HepG2 (cell line): ENCODE data around the gene HOXA11. TPM values are rescaled to one million over a fixed set of nuclear protein-coding genes. Genes with fewer than 3 reads are reported as not detected.

Experiments used
- ATAC-seq: fragments of 200-7000 bp; cut with Tn5 transposase; 3 replicates; pipeline ENCODE4 v1.9.1; 2020; ENCODE audit warnings: mild to moderate bottlenecking, moderate library complexity
- BruUV-seq: library from RNA; stranded (reverse); fragments of 400-500 nt; replicated peaks from 2 replicates; lab custom pipeline; 2021; lab: Mats Ljungman, UMichigan
- CTCF ChIA-PET: fragments of 300-600 bp; formaldehyde crosslinking; extraction: SDS; loops from one replicate; lab custom pipeline; 2021; ENCODE audit warnings: low total read pairs, inconsistent platforms, low intra/inter-chr PET ratio; lab: Yijun Ruan, JAX
- POLR2A ChIA-PET: fragments of 350-600 bp; sonication (Branson Sonifier 250); formaldehyde crosslinking; loops from one replicate; lab custom pipeline; 2020; ENCODE audit warnings: antibody characterized with exemption, inconsistent platforms; lab: Yijun Ruan, JAX
- DNase-seq: peaks from one replicate; pipeline ENCODE4 v3.0.0-alpha.2; 2015; ENCODE audit warnings: low spot score
- FAIRE-seq: peaks from 3 replicates; lab custom pipeline; 2011; peaks lifted over from hg19 to GRCh38; lab: Jason Lieb, UNC
- H2AFZ ChIP-seq: one replicate; pipeline ENCODE4 v1.6.1; 2011; ENCODE audit warnings: low read length, inconsistent platforms
- H3K27ac ChIP-seq: fragments of 300-600 bp; 3 replicates; pipeline ENCODE4 v1.8.0; 2011; ENCODE audit warnings: mixed run types, mild to moderate bottlenecking, mixed read lengths, low read length, inconsistent platforms; ENCODE audit not compliant: insufficient read depth; ENCODE audit errors: extremely low read length
- H3K27me3 ChIP-seq, 2 experiments: fragments of 200-600 bp in 1 of 2; 2 replicates in 1 of 2; 3 replicates in 1 of 2; pipeline versions ENCODE4 v1.6.0 to v1.8.0; 2011; ENCODE audit warnings: low read length in 2 of 2, mild to moderate bottlenecking in 2 of 2, moderate library complexity in 2 of 2, inconsistent platforms in 1 of 2; ENCODE audit not compliant: insufficient read depth in 2 of 2, control insufficient read depth in 1 of 2
- H3K36me3 ChIP-seq, 2 experiments: fragments of 200-600 bp in 1 of 2; replicated peaks in 1 of 2; 2 replicates in 1 of 2; 3 replicates in 1 of 2; pipeline versions ENCODE4 v1.5.1 to v1.8.0; 2011; ENCODE audit warnings: low read length in 2 of 2, inconsistent platforms in 1 of 2; ENCODE audit not compliant: insufficient read depth in 2 of 2, control insufficient read depth in 1 of 2
- H3K4me1 ChIP-seq: 2 replicates; pipeline ENCODE4 v1.5.1; 2012; ENCODE audit warnings: low read length, inconsistent platforms; ENCODE audit not compliant: insufficient read depth
- H3K4me2 ChIP-seq: 2 replicates; pipeline ENCODE4 v1.6.0; 2011; ENCODE audit warnings: low read depth, low read length, inconsistent platforms
- H3K4me3 ChIP-seq, 3 experiments: fragments of 200-600 bp in 1 of 3; sonication (generic), shearing (Covaris generic) in 1 of 3; replicated peaks in 1 of 3; 2 replicates each; pipeline ENCODE4 v1.5.1; 2011 to 2016; ENCODE audit warnings: low read length in 3 of 3, inconsistent platforms in 2 of 3, low read depth in 2 of 3, mild to moderate bottlenecking in 2 of 3, control low read depth in 1 of 3, mixed read lengths in 1 of 3; ENCODE audit not compliant: insufficient read depth in 1 of 3
- H3K79me2 ChIP-seq: one replicate; pipeline ENCODE4 v1.6.1; 2011; ENCODE audit warnings: low read length, inconsistent platforms; ENCODE audit not compliant: insufficient read depth
- H3K9ac ChIP-seq: 2 replicates; pipeline ENCODE4 v1.6.0; 2011; ENCODE audit warnings: mild to moderate bottlenecking, low read depth, low read length, inconsistent platforms; ENCODE audit not compliant: insufficient read depth
- H3K9me3 ChIP-seq: 2 replicates; pipeline ENCODE4 v1.5.1; 2012; ENCODE audit warnings: mild to moderate bottlenecking, low read length
- H4K20me1 ChIP-seq: 2 replicates; pipeline ENCODE4 v1.6.0; 2011; ENCODE audit warnings: inconsistent platforms, mild to moderate bottlenecking, low read length, moderate library complexity; ENCODE audit not compliant: insufficient read depth
- ZNF567 ChIP-seq: sonication (generic); formaldehyde crosslinking; IDR thresholded peaks from 2 replicates; pipeline ENCODE4 v1.8.1; 2023; ENCODE audit warnings: mild to moderate bottlenecking, missing genetic modification reagents, borderline replicate concordance
- WGBS: methylation state at CpG from one replicate; pipeline ENCODE4 v1.1.6; 2017; ENCODE audit warnings: low lambda C conversion rate; 5-methylcytosine and 5-hydroxymethylcytosine counted together
- in situ Hi-C: cut with HindIII; loops from 2 replicates; pipeline ENCODE4 v1.10.0; 2017; ENCODE audit warnings: low pct_unique_long_range_greater_than_20kb; ENCODE audit not compliant: extremely low pct_ligation_motif_present
- intact Hi-C: fragments of 100-400 bp; cut with micrococcal nuclease; formaldehyde crosslinking; loops from one replicate; pipeline ENCODE4 v1.10.0; 2022; ENCODE audit not compliant: unreplicated experiment
- polyA plus RNA-seq, 8 experiments: library from polyadenylated mRNA; depleted of rRNA in 3 of 8; stranded (reverse) in 7 of 8; unstranded in 1 of 8; fragments of >200 nt; fragmentation: Illumina TruSeq in 4 of 8; extraction: Trizol in 4 of 8; gene quantifications; 2 replicates each; pipeline versions ENCODE4 v1.2.1 to v1.2.3, GENCODE V29; 2011 to 2016; ENCODE audit warnings: low read depth in 4 of 8, missing spikeins in 1 of 8, mixed read lengths in 1 of 8; ENCODE audit not compliant: insufficient read depth in 1 of 8
- total RNA-seq, 5 experiments: library from RNA; depleted of rRNA; stranded (reverse); fragments of >200 nt; fragmentation: Illumina TruSeq; extraction: Trizol; gene quantifications; 2 replicates each; pipeline ENCODE4 v1.2.3, GENCODE V29; 2016; ENCODE audit warnings: low read depth in 1 of 5
- TF ChIP-seq, protein P1 (sequence below): sonication (generic); formaldehyde crosslinking; IDR thresholded peaks from 2 replicates; pipeline ENCODE4 v1.5.1; 2020; ENCODE audit warnings: missing genetic modification reagents, mild to moderate bottlenecking, borderline replicate concordance
- TF ChIP-seq, protein P2 (sequence below): IDR thresholded peaks from 2 replicates; pipeline ENCODE4 v1.6.1; 2016; ENCODE audit warnings: missing genetic modification reagents, missing compliant biosample characterization

The HOXA11 gene
- total and polyA plus RNA-seq, 2 of the 13 experiments (the other 11 are each of a cell fraction or from before 2014, with no cell fraction given) = not detected

DNA sequence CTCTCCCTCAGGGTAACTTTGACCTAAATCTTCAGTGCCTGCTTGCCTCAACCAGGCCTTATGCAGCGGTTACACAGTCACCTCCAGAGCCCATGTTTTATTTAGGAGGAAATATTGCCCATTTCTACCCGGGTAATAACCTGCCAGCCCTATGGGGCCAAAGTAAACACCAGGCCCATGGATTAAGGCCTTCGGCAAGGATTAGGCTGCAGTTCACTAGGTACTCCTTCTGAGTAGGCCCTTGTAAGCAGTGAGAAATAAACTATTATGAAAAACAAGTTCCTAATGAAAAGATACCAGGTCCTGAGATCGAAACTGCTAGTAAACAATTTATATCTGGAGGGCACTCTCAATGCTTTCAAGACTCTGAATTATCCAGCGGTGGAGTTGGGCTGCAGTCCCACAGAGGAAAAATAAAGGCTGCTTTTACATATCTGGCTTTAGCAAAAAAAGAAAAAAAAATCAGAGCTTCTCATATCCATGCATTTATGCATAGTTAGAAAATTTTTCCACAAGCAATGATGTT lies 7.2 kb downstream of the HOXA11 start:
- WGBS = 33% methylated on average over 5 of the region's 5 CpGs
- no peak for ATAC-seq
- Histone ChIP-seq H3K27ac (no peak overlapping the region), H3K4me3 (no peak overlapping the region), H3K4me2 (no peak overlapping the region), H3K9ac (no peak overlapping the region), H3K4me1 (peaks cover 19% of the 10 kb centered on the region), H3K79me2 (no peaks in the 10 kb centered on the region), H3K27me3 (peaks cover 6 to 77% of the 10 kb centered on the region in 2 experiments), H2AFZ (no peak overlapping the region), H4K20me1 (no peaks in the 10 kb centered on the region), H3K9me3 (no peaks in the 10 kb centered on the region), H3K36me3 (no peaks in the 10 kb centered on the region)
- ChIA-PET CTCF (no interaction called here), POLR2A (no interaction called here)
- FAIRE-seq = no peak
- no peak for DNase-seq
- intact Hi-C loops = no loop called here
- TF ChIP-seq, protein P1, sequence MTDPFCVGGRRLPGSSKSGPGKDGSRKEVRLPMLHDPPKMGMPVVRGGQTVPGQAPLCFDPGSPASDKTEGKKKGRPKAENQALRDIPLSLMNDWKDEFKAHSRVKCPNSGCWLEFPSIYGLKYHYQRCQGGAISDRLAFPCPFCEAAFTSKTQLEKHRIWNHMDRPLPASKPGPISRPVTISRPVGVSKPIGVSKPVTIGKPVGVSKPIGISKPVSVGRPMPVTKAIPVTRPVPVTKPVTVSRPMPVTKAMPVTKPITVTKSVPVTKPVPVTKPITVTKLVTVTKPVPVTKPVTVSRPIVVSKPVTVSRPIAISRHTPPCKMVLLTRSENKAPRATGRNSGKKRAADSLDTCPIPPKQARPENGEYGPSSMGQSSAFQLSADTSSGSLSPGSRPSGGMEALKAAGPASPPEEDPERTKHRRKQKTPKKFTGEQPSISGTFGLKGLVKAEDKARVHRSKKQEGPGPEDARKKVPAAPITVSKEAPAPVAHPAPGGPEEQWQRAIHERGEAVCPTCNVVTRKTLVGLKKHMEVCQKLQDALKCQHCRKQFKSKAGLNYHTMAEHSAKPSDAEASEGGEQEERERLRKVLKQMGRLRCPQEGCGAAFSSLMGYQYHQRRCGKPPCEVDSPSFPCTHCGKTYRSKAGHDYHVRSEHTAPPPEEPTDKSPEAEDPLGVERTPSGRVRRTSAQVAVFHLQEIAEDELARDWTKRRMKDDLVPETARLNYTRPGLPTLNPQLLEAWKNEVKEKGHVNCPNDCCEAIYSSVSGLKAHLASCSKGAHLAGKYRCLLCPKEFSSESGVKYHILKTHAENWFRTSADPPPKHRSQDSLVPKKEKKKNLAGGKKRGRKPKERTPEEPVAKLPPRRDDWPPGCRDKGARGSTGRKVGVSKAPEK (CRISPR knock-in tag) = no peak
- TF ChIP-seq, protein P2, sequence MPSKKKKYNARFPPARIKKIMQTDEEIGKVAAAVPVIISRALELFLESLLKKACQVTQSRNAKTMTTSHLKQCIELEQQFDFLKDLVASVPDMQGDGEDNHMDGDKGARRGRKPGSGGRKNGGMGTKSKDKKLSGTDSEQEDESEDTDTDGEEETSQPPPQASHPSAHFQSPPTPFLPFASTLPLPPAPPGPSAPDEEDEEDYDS (CRISPR knock-in tag) = no peak
- TF ChIP-seq ZNF567 (CRISPR knock-in tag) = no peak
- in situ Hi-C loops = no loop called here
- no TSS peak for BruUV-seq
